Fibroblast of skin of back (primary cell): ENCODE measurements around the gene MPI.
"Not testable (repeated sequence)": the region's sequence is repeated elsewhere in the genome, so short reads cannot be mapped to it uniquely, and the experiment has no call there.

Experiments
- DNase-seq: peaks from one replicate; pipeline ENCODE4 v3.0.0-alpha.2; 2013

MPI gene

GRCh38 chr15:74891469-74891868 is 1.6 kb downstream of the MPI start:
- DNase-seq, result no peak

- DNase-seq, result no peak
Measured at GRCh38 chr15:74892313-74892712, 2.5 kb downstream of the MPI start.

- DNase-seq, result no peak
Measured at GRCh38 chr15:74892931-74893330, 3.1 kb downstream of the MPI start.

DNA sequence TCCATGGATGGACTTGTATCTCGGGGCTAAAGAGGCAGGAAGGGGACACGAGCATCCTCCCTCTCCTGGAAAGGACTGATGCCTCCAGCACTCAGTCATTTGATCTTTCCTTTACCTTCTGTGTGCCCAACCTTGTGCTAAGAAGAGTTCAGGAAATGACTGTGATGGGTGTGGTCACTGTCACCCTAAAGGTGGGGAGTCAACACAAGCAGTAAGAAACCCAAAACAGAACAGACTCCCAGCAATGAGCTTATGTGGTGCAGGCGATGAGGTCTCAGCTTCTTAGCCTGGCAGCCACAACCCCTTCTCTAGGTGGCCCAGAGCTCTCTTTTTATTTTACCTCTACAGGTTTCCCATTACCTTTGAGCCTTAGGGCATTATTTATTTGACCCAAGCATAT is 3.8 kb downstream of the MPI start:
- no peak for DNase-seq

DNA sequence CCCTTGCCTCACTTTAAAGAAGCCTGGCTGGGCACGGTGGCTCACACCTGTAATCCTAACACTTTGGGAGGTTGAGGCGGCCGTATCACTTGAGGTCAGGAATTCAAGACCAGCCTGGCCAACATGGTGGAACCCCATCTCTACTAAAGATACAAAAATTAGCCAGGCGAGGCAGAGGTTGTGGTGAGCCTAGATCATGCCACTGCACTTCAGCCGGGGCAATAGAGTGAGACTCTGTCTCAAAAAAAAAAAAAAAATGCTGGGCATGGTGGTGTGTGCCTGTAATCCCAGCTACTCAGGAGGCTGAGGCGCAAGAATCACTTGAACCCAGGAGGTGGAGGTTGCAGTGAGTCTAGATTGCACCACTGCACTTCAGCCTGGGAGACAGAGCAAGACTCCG is 4.5 kb downstream of the MPI start:
- DNase-seq, result not testable (repeated sequence)

DNA sequence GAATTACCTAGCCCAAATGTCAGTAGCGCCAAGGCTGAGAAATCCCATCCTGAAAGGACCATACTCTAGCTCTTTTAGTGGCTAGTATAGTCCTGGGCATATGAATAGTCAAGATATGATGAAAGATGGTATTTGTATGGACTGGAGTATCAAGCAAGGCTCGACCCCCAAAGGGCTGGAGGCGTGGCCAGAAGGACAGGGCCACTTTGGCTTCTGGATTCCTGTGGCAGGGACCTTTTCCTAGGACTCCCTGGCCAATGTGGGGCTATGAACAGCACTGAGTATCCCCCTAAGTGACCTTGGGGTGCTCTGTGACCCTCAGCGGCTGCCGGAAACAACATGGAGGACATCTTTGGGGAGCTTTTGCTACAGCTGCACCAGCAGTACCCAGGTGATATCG is 6.0 kb downstream of the MPI start:
- no peak for DNase-seq

- no peak for DNase-seq
Measured at GRCh38 chr15:74896316-74896715, 6.5 kb downstream of the MPI start.

GRCh38 chr15:74897300-74897701 is 7.5 kb downstream of the MPI start:
- no peak for DNase-seq

- DNase-seq, result peak; percentile 49
Measured at GRCh38 chr15:74901612-74902063, 11.8 kb downstream of the MPI start.

GRCh38 chr15:74902295-74903075 is 12.6 kb downstream of the MPI start:
- no peak for DNase-seq

DNA sequence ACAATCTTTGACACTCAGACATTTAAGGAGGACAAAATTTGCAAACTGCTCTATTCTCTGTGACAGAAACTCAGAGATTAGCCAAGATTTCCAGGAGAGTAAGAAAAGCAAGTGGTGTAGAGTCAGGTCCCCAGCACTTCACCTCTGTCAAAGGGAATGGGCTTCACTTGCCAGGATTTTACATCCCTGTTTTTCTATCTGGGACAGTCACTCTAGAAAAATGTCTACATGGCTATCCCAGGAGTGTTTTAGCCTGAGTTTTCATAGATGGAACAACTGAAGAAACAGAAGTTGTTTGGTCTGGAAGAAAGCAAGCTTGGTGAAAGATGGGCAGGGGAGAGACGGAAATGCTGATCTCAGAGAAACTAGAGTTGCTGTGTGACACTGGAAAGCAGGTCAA is 13.8 kb downstream of the MPI start:
- DNase-seq, result peak; percentile 61

GRCh38 chr15:74904190-74904805 is 14.5 kb downstream of the MPI start:
- DNase-seq, result no peak

DNA sequence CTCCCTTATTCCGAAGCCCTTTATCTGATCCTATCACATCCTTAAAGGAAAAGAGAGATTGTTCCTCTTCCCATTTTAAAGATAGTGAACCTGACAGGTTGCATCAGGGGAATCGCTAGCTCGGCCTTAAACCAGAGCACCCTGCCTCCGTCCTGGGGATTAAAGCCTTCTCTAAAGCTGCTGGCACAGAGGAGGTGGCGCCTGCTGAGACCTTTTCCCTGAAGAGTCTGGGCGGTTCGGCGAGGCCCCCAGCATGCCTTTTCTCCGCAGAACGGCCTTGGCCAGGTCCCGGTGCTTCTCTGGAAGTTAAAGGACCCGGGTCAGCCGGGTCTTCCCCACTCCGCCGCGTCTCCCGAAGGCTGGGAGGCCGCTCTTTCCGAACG is 16.2 kb downstream of the MPI start:
- DNase-seq, result peak; percentile 30

- DNase-seq, result peak; percentile 87
Measured at GRCh38 chr15:74906450-74907162, 16.8 kb downstream of the MPI start, which contains the start of gene FAM219B. TSS of gene FAM219B (minus strand) at chr15:74906851. CDS start at chr15:74906800, 51 bp downstream.

DNA sequence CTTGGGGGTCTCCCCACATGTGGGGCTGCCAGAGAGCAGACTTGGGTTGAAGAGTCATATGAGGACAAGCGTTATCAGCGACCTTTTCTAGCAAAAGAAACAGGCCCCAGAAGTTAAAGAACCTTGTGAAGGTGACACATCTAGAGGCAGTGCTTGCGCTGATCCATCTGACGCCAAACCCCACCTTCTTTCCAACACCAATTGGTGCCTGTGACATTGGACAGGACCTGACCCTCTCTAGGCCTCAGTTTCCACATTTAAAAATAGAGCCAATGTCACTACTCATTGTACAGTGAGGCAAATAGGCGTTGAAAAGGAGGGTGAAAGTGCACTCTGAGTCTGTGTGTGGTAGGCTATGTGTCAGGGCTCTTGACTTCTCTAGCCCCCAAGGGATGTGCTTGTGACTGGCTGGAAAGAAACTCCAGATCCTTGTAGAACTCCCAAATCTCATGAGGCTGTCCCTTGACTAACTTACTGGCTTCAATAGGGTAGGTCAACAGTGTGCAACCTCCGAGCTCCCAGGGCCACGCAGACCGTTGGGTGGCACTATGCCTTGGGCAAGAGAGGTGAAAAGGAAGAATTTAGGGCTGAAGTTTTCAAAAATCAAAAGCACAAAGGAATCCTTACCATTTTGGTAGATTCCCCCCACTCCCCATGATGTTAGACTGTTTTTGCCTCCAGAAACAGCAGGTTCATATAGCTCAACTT is 17.5 kb downstream of the MPI start:
- DNase-seq, result no peak

DNA sequence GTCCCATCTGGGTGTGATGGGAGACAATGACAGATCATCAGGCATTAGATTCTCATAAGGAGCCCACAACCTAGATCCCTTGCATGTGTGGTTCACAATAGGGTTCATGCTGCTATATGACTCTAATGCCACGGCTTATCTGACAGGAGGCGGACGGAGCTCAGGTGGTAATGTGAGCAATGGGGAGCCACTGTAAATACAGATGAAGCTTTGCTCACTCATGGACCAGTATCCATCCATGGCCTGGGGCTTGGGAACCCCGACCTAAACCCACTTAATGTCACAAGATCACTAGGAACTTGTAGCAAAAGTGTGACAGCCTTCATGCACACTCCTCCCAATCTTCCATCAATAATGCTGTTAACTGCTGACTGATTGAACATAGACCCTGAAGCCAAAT is 18.8 kb downstream of the MPI start:
- DNase-seq, result no peak

DNA sequence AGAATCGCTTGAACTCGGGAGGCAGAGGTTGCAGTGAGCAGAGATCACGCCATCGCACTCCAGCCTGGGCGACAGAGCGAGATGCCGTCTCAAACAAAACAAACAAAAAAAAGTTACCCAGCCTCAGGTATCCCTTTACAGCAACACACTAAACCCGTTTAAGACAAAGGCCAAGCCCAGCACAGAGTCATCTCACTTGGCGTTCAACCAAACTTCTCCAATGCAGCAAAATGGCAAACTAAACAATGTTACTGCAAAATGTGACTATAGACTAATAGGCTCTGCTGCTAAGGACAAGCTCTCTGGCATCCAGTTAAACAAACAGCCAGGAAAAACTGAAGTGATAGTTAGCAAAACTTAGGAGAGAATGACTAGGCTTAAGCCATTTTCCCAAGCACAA is 23.2 kb downstream of the MPI start:
- no peak for DNase-seq

GRCh38 chr15:74913799-74914198 is 24.0 kb downstream of the MPI start:
- DNase-seq, result not testable (repeated sequence)

DNA sequence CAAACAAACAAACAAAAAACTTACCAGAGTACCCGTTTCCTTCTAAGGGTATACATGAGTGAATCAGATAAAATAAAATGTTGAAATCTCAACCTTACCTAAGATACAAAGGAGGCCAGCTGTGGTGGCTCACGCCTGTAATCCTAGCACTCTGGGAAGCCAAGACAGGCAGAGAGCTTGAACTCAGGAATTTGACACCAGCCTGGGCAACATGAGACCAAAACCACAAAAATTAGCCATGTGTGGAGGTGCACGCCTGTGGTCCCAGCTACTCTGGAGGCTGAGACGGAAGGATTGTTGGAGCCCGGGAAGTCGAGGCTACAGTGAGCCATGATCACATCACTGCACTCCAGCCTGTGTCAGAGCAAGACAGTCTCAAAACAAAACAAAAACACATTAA is 27.8 kb downstream of the MPI start:
- DNase-seq, result no peak

DNA sequence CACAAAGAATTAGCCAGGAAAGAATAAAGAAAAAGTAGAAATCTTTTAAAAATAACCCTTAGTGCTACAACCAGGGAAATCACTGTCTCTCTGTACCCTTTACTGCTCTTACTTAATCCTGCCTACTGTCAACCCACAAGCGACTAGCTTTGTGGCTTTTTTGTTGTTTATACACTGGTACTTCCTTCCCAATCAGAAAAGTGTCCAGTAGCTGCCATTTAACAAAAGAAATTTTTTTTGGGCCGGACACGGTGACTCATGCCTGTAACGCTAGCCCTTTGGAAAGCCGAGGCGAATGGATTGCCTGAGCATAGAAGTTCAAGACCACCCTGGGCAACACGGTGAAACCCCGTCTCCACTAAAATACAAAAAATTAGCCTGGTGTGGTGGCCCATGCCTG is 30.6 kb downstream of the MPI start:
- DNase-seq, result no peak

DNA sequence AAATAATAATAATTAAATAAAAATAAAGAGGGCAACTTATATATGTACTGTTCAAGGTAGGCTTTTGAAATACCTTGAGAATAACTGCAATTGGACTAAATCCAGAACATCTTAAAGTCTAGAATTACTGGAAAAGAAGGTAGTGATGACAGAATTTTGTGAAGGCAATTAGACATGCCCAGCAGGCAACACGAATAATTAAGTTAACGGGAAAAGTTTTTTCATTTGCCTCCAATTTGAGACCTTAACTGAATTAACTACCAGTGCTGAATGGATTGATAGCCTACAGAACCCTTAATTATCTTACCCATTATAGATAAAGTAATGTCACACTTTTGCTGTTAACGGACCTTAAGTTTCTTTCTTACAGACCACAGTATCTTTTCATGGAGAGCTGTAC is 34.7 kb downstream of the MPI start:
- no peak for DNase-seq

GRCh38 chr15:74928771-74929198 is 38.9 kb downstream of the MPI start:
- no peak for DNase-seq

DNA sequence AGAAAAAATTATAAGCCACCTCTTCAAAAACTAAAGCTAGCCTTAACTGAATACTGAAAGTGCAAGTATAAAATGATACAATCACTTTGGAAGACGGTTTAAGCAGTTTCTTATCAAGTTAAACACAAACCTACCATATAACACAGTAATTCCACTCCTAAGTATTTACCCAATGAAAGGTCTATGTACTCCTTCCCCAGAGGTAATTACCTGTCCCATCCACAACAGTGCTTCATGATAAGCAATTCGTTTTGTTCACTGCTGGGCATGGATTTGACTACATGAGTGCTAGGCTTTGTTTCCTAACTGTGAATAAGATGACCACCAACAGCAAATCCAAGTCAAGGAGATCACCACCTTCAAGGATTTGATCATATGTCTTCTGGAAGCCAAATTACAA is 43.7 kb downstream of the MPI start:
- no peak for DNase-seq
